ENCODE measurements around the gene SLC25A20.
A peak's percentile ranks its signal among the peaks of the same experiment; 100 is the strongest.

Gene SLC25A20

GRCh38 chr3:48897460-48898376, 964 bp downstream of the SLC25A20 start:
- DNase-seq (ENCODE audit: low read depth, low spot score) = no peak

GRCh38 chr3:48896936-48897335, 1.7 kb downstream of the SLC25A20 start:
- DNase-seq (ENCODE audit: low read depth, low spot score) = no peak

- DNase-seq (ENCODE audit: low read depth, low spot score) = no peak
Observed at GRCh38 chr3:48894516-48894915, 4.2 kb downstream of the SLC25A20 start.

- DNase-seq (ENCODE audit: low read depth, low spot score) = no peak
Observed at GRCh38 chr3:48891606-48892005, 7.1 kb downstream of the SLC25A20 start.

- no peak for DNase-seq (ENCODE audit: low read depth, low spot score)
Observed at GRCh38 chr3:48885753-48886152, 12.9 kb downstream of the SLC25A20 start.

GRCh38 chr3:48881652-48882114, 17.0 kb downstream of the SLC25A20 start:
- DNase-seq (ENCODE audit: low read depth, low spot score) = no peak

GRCh38 chr3:48881006-48881405, 17.7 kb downstream of the SLC25A20 start:
- no peak for DNase-seq (ENCODE audit: low read depth, low spot score)

GRCh38 chr3:48879994-48880377, 18.7 kb downstream of the SLC25A20 start:
- no peak for DNase-seq (ENCODE audit: low read depth, low spot score)

GRCh38 chr3:48879307-48879993, 19.2 kb downstream of the SLC25A20 start:
- no peak for DNase-seq (ENCODE audit: low read depth, low spot score)

GRCh38 chr3:48877671-48878070, 21.0 kb downstream of the SLC25A20 start:
- DNase-seq (ENCODE audit: low read depth, low spot score) = no peak

- no peak for DNase-seq (ENCODE audit: low read depth, low spot score)
Observed at GRCh38 chr3:48863122-48863521, 35.6 kb downstream of the SLC25A20 start.

GRCh38 chr3:48859206-48859605, 39.5 kb downstream of the SLC25A20 start:
- DNase-seq (ENCODE audit: low read depth, low spot score) = no peak

GRCh38 chr3:48858709-48859108, 40.0 kb downstream of the SLC25A20 start:
- DNase-seq (ENCODE audit: low read depth, low spot score) = no peak

- no peak for DNase-seq (ENCODE audit: low read depth, low spot score)
Observed at GRCh38 chr3:48857641-48858040, 41.0 kb downstream of the SLC25A20 start.

GRCh38 chr3:48856469-48856868, 42.2 kb downstream of the SLC25A20 start:
- DNase-seq (ENCODE audit: low read depth, low spot score) = no peak

GRCh38 chr3:48855681-48856447, 42.8 kb downstream of the SLC25A20 start:
- no peak for DNase-seq (ENCODE audit: low read depth, low spot score)

- no peak for DNase-seq (ENCODE audit: low read depth, low spot score)
Observed at GRCh38 chr3:48852151-48852550, 46.5 kb downstream of the SLC25A20 start.

- DNase-seq (ENCODE audit: low read depth, low spot score) = no peak
Observed at GRCh38 chr3:48851407-48851806, 47.3 kb downstream of the SLC25A20 start.

- no peak for DNase-seq (ENCODE audit: low read depth, low spot score)
Observed at GRCh38 chr3:48848816-48849515, 49.7 kb downstream of the SLC25A20 start.

GRCh38 chr3:48847504-48848423, 50.9 kb downstream of the SLC25A20 start, which contains the start of gene PRKAR2A:
Gene PRKAR2A (minus strand): TSS chr3:48847874. CDS start chr3:48847596, 278 bp downstream.
- peak; percentile 61 for DNase-seq (ENCODE audit: low read depth, low spot score)
